HCT116 (cell line): ENCODE measurements around the gene LGALS4.

Experiments used
- EZH2 ChIP-seq: fragments of 200-600 bp; sonication (generic); IDR thresholded peaks from 2 replicates; pipeline ENCODE4 v1.6.1; 2017; ENCODE audit warnings: antibody characterized with exemption, mixed run types
- POLR2A ChIP-seq: IDR thresholded peaks from 2 replicates; pipeline ENCODE4 v1.7.0; 2011; ENCODE audit warnings: borderline replicate concordance; ENCODE audit not compliant: insufficient read depth, insufficient read length; ENCODE audit errors: extremely low read depth
- POLR2AphosphoS5 ChIP-seq: IDR thresholded peaks from 2 replicates; pipeline ENCODE4 v1.6.1; 2011; ENCODE audit warnings: mild to moderate bottlenecking, low read depth, low read length, moderate library complexity
- REST ChIP-seq: IDR thresholded peaks from 2 replicates; pipeline ENCODE4 v1.6.1; 2012; ENCODE audit warnings: low read depth
- SIN3A ChIP-seq: IDR thresholded peaks from 2 replicates; pipeline ENCODE4 v1.6.1; 2012; ENCODE audit warnings: low read depth
- SP1 ChIP-seq: IDR thresholded peaks from 2 replicates; pipeline ENCODE4 v1.6.1; 2012; ENCODE audit warnings: low read depth
- TCF7L2 ChIP-seq: IDR thresholded peaks from 2 replicates; pipeline ENCODE4 v1.7.0; 2011; ENCODE audit warnings: borderline replicate concordance, inconsistent platforms; ENCODE audit not compliant: insufficient read depth, insufficient read length; ENCODE audit errors: extremely low read depth
- TF ChIP-seq, protein P1 (sequence below): IDR thresholded peaks from 2 replicates; pipeline ENCODE4 v1.6.1; 2012
- TF ChIP-seq, protein P2 (sequence below), 3 experiments: fragments of 200-600 bp in 1 of 3; sonication (generic) in 1 of 3; IDR thresholded peaks in 2 of 3; conservative IDR thresholded peaks in 1 of 3; 2 replicates each; pipeline ENCODE4 v1.5.1; 2012 to 2017; ENCODE audit warnings: low read depth in 2 of 3, low read length in 2 of 3, antibody characterized with exemption in 1 of 3, borderline replicate concordance in 1 of 3, control low read depth in 1 of 3, mild to moderate bottlenecking in 1 of 3, mixed read lengths in 1 of 3, mixed run types in 1 of 3, moderate library complexity in 1 of 3; ENCODE audit not compliant: insufficient read depth in 1 of 3
- TF ChIP-seq, protein P3 (sequence below): IDR thresholded peaks from 2 replicates; pipeline ENCODE4 v1.6.1; 2011; ENCODE audit warnings: mild to moderate bottlenecking, low read length, moderate library complexity; ENCODE audit not compliant: insufficient replicate concordance; ENCODE audit errors: extremely low read depth

- TF ChIP-seq TCF7L2 (no peak), SIN3A (no peak), POLR2AphosphoS5 (no peak), EZH2 (no peak), POLR2A (no peak), REST (no peak), SP1 (no peak)
- TF ChIP-seq, protein P1, sequence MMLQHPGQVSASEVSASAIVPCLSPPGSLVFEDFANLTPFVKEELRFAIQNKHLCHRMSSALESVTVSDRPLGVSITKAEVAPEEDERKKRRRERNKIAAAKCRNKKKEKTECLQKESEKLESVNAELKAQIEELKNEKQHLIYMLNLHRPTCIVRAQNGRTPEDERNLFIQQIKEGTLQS: no peak
- TF ChIP-seq, protein P2, sequence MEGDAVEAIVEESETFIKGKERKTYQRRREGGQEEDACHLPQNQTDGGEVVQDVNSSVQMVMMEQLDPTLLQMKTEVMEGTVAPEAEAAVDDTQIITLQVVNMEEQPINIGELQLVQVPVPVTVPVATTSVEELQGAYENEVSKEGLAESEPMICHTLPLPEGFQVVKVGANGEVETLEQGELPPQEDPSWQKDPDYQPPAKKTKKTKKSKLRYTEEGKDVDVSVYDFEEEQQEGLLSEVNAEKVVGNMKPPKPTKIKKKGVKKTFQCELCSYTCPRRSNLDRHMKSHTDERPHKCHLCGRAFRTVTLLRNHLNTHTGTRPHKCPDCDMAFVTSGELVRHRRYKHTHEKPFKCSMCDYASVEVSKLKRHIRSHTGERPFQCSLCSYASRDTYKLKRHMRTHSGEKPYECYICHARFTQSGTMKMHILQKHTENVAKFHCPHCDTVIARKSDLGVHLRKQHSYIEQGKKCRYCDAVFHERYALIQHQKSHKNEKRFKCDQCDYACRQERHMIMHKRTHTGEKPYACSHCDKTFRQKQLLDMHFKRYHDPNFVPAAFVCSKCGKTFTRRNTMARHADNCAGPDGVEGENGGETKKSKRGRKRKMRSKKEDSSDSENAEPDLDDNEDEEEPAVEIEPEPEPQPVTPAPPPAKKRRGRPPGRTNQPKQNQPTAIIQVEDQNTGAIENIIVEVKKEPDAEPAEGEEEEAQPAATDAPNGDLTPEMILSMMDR (IDR thresholded peaks at IDR 0.05 in 2 of 3, conservative IDR thresholded peaks at IDR 0.05 in 1 of 3; ENCODE audit: borderline replicate concordance in 1 of 3, insufficient read depth in 1 of 3, low read depth in 2 of 3, low read length in 2 of 3): no peak
- TF ChIP-seq, protein P3, sequence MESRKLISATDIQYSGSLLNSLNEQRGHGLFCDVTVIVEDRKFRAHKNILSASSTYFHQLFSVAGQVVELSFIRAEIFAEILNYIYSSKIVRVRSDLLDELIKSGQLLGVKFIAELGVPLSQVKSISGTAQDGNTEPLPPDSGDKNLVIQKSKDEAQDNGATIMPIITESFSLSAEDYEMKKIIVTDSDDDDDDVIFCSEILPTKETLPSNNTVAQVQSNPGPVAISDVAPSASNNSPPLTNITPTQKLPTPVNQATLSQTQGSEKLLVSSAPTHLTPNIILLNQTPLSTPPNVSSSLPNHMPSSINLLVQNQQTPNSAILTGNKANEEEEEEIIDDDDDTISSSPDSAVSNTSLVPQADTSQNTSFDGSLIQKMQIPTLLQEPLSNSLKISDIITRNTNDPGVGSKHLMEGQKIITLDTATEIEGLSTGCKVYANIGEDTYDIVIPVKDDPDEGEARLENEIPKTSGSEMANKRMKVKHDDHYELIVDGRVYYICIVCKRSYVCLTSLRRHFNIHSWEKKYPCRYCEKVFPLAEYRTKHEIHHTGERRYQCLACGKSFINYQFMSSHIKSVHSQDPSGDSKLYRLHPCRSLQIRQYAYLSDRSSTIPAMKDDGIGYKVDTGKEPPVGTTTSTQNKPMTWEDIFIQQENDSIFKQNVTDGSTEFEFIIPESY: no peak
Observed at GRCh38 chr19:38793671-38794070, 19.1 kb downstream of the LGALS4 start.
